K562 (cell line): ENCODE data around the gene POLR3A. TPM values are rescaled to one million over a fixed set of nuclear protein-coding genes. Genes with fewer than 3 reads are reported as not detected.

Source experiments
- AFF4 ChIP-seq: sonication (generic); formaldehyde crosslinking; IDR thresholded peaks from 2 replicates; pipeline ENCODE4 v1.8.0; 2023; ENCODE audit warnings: mild to moderate bottlenecking, missing genetic modification reagents
- BRD9 ChIP-seq: fragments of 450-650 bp; IDR thresholded peaks from 2 replicates; pipeline ENCODE4 v1.6.1; 2018; ENCODE audit warnings: low read depth; ENCODE audit not compliant: partially characterized antibody
- FOXA3 ChIP-seq, 2 experiments: fragments of 450-650 bp in 1 of 2; sonication (generic) in 1 of 2; formaldehyde crosslinking; IDR thresholded peaks in 1 of 2; conservative IDR thresholded peaks in 1 of 2; 2 replicates each; pipeline versions ENCODE4 v1.4.0 to v1.8.0; 2020 to 2022; ENCODE audit warnings: mild to moderate bottlenecking in 2 of 2, missing genetic modification reagents in 1 of 2
- KDM4B ChIP-seq, 2 experiments: fragments of 450-650 bp in 1 of 2; sonication (generic) in 1 of 2; IDR thresholded peaks; 2 replicates each; pipeline ENCODE4 v1.6.1; 2016 to 2017; ENCODE audit warnings: borderline replicate concordance in 2 of 2, antibody characterized with exemption in 1 of 2, low read depth in 1 of 2, mild to moderate bottlenecking in 1 of 2
- MITF ChIP-seq: IDR thresholded peaks from 2 replicates; pipeline ENCODE4 v1.6.1; 2014; ENCODE audit warnings: antibody characterized with exemption
- NEUROD1 ChIP-seq: fragments of 150-350 bp; IDR thresholded peaks from 2 replicates; pipeline ENCODE4 v1.6.1; 2014; ENCODE audit warnings: borderline replicate concordance, low read length, low read depth; ENCODE audit not compliant: partially characterized antibody
- PATZ1 ChIP-seq: fragments of 250-450 bp; sonication (Bioruptor Pico); IDR thresholded peaks from 2 replicates; pipeline ENCODE4 v1.5.0; 2020; ENCODE audit warnings: mild to moderate bottlenecking, borderline replicate concordance
- POLR2G ChIP-seq: fragments of 200-400 bp; formaldehyde crosslinking; IDR thresholded peaks from 2 replicates; pipeline ENCODE4 v1.6.1; 2017; ENCODE audit warnings: low read depth, mild to moderate bottlenecking, antibody characterized with exemption, low read length, moderate library complexity
- RBBP5 ChIP-seq: fragments of 200-600 bp; sonication (generic); IDR thresholded peaks from 2 replicates; pipeline ENCODE4 v1.6.1; 2012; ENCODE audit warnings: borderline replicate concordance, mild to moderate bottlenecking, low read length, control low read depth, inconsistent platforms; ENCODE audit not compliant: insufficient read depth, poor library complexity, severe bottlenecking
- RBM15 ChIP-seq: fragments of 200-400 bp; formaldehyde crosslinking; IDR thresholded peaks from 2 replicates; pipeline ENCODE4 v1.6.1; 2018; ENCODE audit warnings: mild to moderate bottlenecking, low read length, moderate library complexity; ENCODE audit not compliant: insufficient read depth
- SOX6 ChIP-seq: fragments of 450-650 bp; IDR thresholded peaks from 2 replicates; pipeline ENCODE4 v1.6.1; 2014; ENCODE audit warnings: mild to moderate bottlenecking
- TAL1 ChIP-seq: fragments of 450-650 bp; IDR thresholded peaks from 2 replicates; pipeline ENCODE4 v1.6.1; 2016; ENCODE audit warnings: mild to moderate bottlenecking
- THRAP3 ChIP-seq: fragments of 450-650 bp; IDR thresholded peaks from 2 replicates; pipeline ENCODE4 v1.6.1; 2016; ENCODE audit warnings: mild to moderate bottlenecking, inconsistent platforms, borderline replicate concordance
- USF2 ChIP-seq: sonication (generic); formaldehyde crosslinking; IDR thresholded peaks from 2 replicates; pipeline ENCODE4 v1.5.0; 2020; ENCODE audit warnings: missing genetic modification reagents
- polyA plus RNA-seq, 8 experiments: library from polyadenylated mRNA; depleted of rRNA in 4 of 8; stranded (reverse) in 5 of 8; unstranded in 3 of 8; fragments of >200 nt; fragmentation: Nextera tagmentation in 2 of 8; fragmentation: Illumina TruSeq in 1 of 8; extraction: Ambion mirVana in 2 of 8; extraction: Trizol in 1 of 8; gene quantifications; 2 replicates each; pipeline versions ENCODE4 v1.2.1 to v1.2.3, GENCODE V29; 2011 to 2014; ENCODE audit warnings: inconsistent platforms in 1 of 8, missing spikeins in 1 of 8
- total RNA-seq, 7 experiments: library from RNA; depleted of rRNA in 6 of 7; stranded (reverse); fragments of >200 nt in 6 of 7; fragmentation: Illumina TruSeq in 2 of 7; extraction: Trizol in 2 of 7; gene quantifications; 2 replicates each; pipeline versions ENCODE4 v1.2.1 to v1.2.3, GENCODE V29; 2011 to 2021; ENCODE audit warnings: low replicate concordance in 1 of 7

The POLR3A gene
- total and polyA plus RNA-seq, 9 of the 15 experiments (the other 6 are each of a cell fraction or from before 2014, with no cell fraction given) = 14.9 to 37.0 (median 26.7) TPM

GRCh38 chr10:78033637-78034470, 4.5 kb upstream of the POLR3A start, which contains the start of gene RPS24 (continued):
- no peak for TF ChIP-seq RBM15
- peak; percentile 99 for TF ChIP-seq BRD9
- TF ChIP-seq RBBP5 = peak; percentile 100
- no peak for TF ChIP-seq MITF
- TF ChIP-seq NEUROD1 = peak; percentile 72
- TF ChIP-seq SOX6 = peak; percentile 17; the same call in 1 of the 2 replicates
- peak; percentile 100 for TF ChIP-seq POLR2G
- TF ChIP-seq PATZ1 (CRISPR knock-in tag) = no peak
- no peak for TF ChIP-seq KDM4B (IDR thresholded peaks at IDR 0.05; ENCODE audit: borderline replicate concordance in 2 of 2, low read depth in 1 of 2)
- peak in 1 of 2 experiments; percentile 80; a peak in 2 of 4 replicates for TF ChIP-seq FOXA3 (CRISPR knock-in tag; conservative IDR thresholded peaks at IDR 0.05 in 1 of 2, IDR thresholded peaks at IDR 0.05 in 1 of 2)
- TF ChIP-seq USF2 (CRISPR knock-in tag) = no peak
- no peak for TF ChIP-seq TAL1
- TF ChIP-seq AFF4 (CRISPR knock-in tag) = peak; percentile 71; the same call in 1 of the 2 replicates
- 0 out of 2 replicates have a peak, but pooled peaks have one; percentile 17 for TF ChIP-seq THRAP3
